ENCODE measurements around the gene VCL. TPM values are rescaled to one million over a fixed set of nuclear protein-coding genes. Genes with fewer than 3 reads are reported as not detected.

Gene VCL
- total RNA-seq, 1 experiment from 2014 or later = 382 TPM

- H3K4me2 ChIP-seq (ENCODE audit: low read length) = no peak overlapping the region
- CTCF ChIA-PET = no interaction called here
- no peak overlapping the region for H2AFZ ChIP-seq (ENCODE audit: low read length)
- no peaks in the 10 kb centered on the region for H3K79me2 ChIP-seq (ENCODE audit: low read length)
- peaks cover 27% of the 10 kb centered on the region for H3K4me1 ChIP-seq (ENCODE audit: insufficient read depth, low read length)
- H3F3A ChIP-seq (ENCODE audit: low read length, unreplicated experiment) = peaks cover 10% of the 10 kb centered on the region
- no peaks in the 10 kb centered on the region for H3K36me3 ChIP-seq (ENCODE audit: low read depth, low read length)
- no peak overlapping the region for H3K4me3 ChIP-seq (ENCODE audit: low read length)
- H3K27ac ChIP-seq (ENCODE audit: low read length) = no peak overlapping the region
- DNase-seq (no peak), ATAC-seq (no peak)
- H3K9ac ChIP-seq (ENCODE audit: low read length) = no peak overlapping the region
- no peaks in the 10 kb centered on the region for H3K9me3 ChIP-seq (ENCODE audit: low read length)
- POLR2A ChIA-PET (ENCODE audit: unreplicated experiment) = interaction anchor here (0.7 kb wide), 1 partner anchor 138 kb away, joined by 9 read pairs; no protein-coding TSS in a partner anchor
- H4K20me1 ChIP-seq (ENCODE audit: low read length) = no peaks in the 10 kb centered on the region
- H3K9me2 ChIP-seq (replicated peaks; ENCODE audit: low read length) = no peaks in the 10 kb centered on the region
- no TSS peak for BruUV-seq (replicated peaks)
- no peaks in the 10 kb centered on the region for H3K27me3 ChIP-seq (ENCODE audit: low read length)
- TF ChIP-seq CTCF (conservative IDR thresholded peaks at IDR 0.05; ENCODE audit: low read depth, low read length) (no peak), EZH2phosphoT487 (IDR thresholded peaks at IDR 0.05; ENCODE audit: borderline replicate concordance, low read length) (no peak), EZH2 (IDR thresholded peaks at IDR 0.05; ENCODE audit: low read length, unreplicated experiment) (no peak)
- intact Hi-C loops (cut with micrococcal nuclease) = no loop called here
These were observed 28.6 kb upstream of the VCL start for GRCh38 chr10:73969224-73969841.

GRCh38 chr10:73970845-73971244 lies 27.1 kb upstream of the VCL start:
- no peaks in the 10 kb centered on the region for H3K79me2 ChIP-seq (ENCODE audit: low read length)
- no peak overlapping the region for H2AFZ ChIP-seq (ENCODE audit: low read length)

More at GRCh38 chr10:73970845-73971244, 27.1 kb upstream of the VCL start:
- no TSS peak for BruUV-seq (replicated peaks)
- ChIA-PET POLR2A (ENCODE audit: unreplicated experiment) (no interaction called here), CTCF (no interaction called here)
- H3K4me3 ChIP-seq (ENCODE audit: low read length) = no peak overlapping the region
- H4K20me1 ChIP-seq (ENCODE audit: low read length) = no peaks in the 10 kb centered on the region
- peaks cover 5% of the 10 kb centered on the region for H3F3A ChIP-seq (ENCODE audit: low read length, unreplicated experiment)
- H3K4me2 ChIP-seq (ENCODE audit: low read length) = no peak overlapping the region
- no peak for DNase-seq
- H3K27me3 ChIP-seq (ENCODE audit: low read length) = no peaks in the 10 kb centered on the region
- H3K9ac ChIP-seq (ENCODE audit: low read length) = no peak overlapping the region
- H3K27ac ChIP-seq (ENCODE audit: low read length) = no peak overlapping the region
- peaks cover 14% of the 10 kb centered on the region for H3K4me1 ChIP-seq (ENCODE audit: insufficient read depth, low read length)
- TF ChIP-seq CTCF (conservative IDR thresholded peaks at IDR 0.05; ENCODE audit: low read depth, low read length) = no peak
- no peak for TF ChIP-seq EZH2 (IDR thresholded peaks at IDR 0.05; ENCODE audit: low read length, unreplicated experiment)
- TF ChIP-seq EZH2phosphoT487 (IDR thresholded peaks at IDR 0.05; ENCODE audit: borderline replicate concordance, low read length) = no peak
- no peaks in the 10 kb centered on the region for H3K9me2 ChIP-seq (replicated peaks; ENCODE audit: low read length)
- ATAC-seq = no peak
- H3K36me3 ChIP-seq (ENCODE audit: low read depth, low read length) = no peaks in the 10 kb centered on the region
- intact Hi-C loops (cut with micrococcal nuclease) = no loop called here
- H3K9me3 ChIP-seq (ENCODE audit: low read length) = 0 out of 2 replicates have a peak, but pooled peaks cover 3% of the 10 kb centered on the region
